H1 (cell line): ENCODE results near the gene RNU7-1.

Experiments used
- BRCA1 ChIP-seq: IDR thresholded peaks from 2 replicates; pipeline ENCODE4 v1.6.1; 2012; ENCODE audit warnings: low read depth, low read length, improper control_type of control experiment
- CBX8 ChIP-seq: fragments of 300-800, 300-1000 bp; sonication (generic); IDR thresholded peaks from 2 replicates; pipeline ENCODE4 v1.7.1; 2016; ENCODE audit warnings: low read depth, low read length, borderline replicate concordance
- POLR2AphosphoS5 ChIP-seq: IDR thresholded peaks from 2 replicates; pipeline ENCODE4 v1.6.1; 2011; ENCODE audit warnings: low read depth, low read length
- RAD21 ChIP-seq, 2 experiments: IDR thresholded peaks in 1 of 2; conservative IDR thresholded peaks in 1 of 2; 2 replicates each; pipeline ENCODE4 v1.6.1; 2011; ENCODE audit warnings: low read depth in 2 of 2, low read length in 2 of 2, improper control_type of control experiment in 1 of 2, inconsistent platforms in 1 of 2, mild to moderate bottlenecking in 1 of 2, moderate library complexity in 1 of 2
- SUZ12 ChIP-seq: fragments of 200-600 bp; sonication (generic); IDR thresholded peaks from 2 replicates; pipeline ENCODE4 v1.6.1; 2012; ENCODE audit warnings: mild to moderate bottlenecking, inconsistent platforms, low read length, moderate library complexity, mixed read lengths
- USF2 ChIP-seq: IDR thresholded peaks from 2 replicates; pipeline ENCODE4 v1.6.1; 2011; ENCODE audit warnings: low read length, improper control_type of control experiment
- YY1 ChIP-seq: IDR thresholded peaks from 2 replicates; pipeline ENCODE4 v1.6.1; 2011; ENCODE audit warnings: low read depth, mild to moderate bottlenecking, low read length
- TF ChIP-seq, protein P1 (sequence below), 3 experiments: IDR thresholded peaks; 1 replicate in 2 of 3; 2 replicates in 1 of 3; pipeline versions ENCODE4 v1.5.1 to v1.6.1; 2011; ENCODE audit warnings: low read length in 3 of 3, mild to moderate bottlenecking in 3 of 3, inconsistent platforms in 2 of 3, low read depth in 1 of 3, moderate library complexity in 1 of 3; ENCODE audit not compliant: insufficient read depth in 1 of 3; ENCODE audit errors: control extremely low read depth in 1 of 3
- TF ChIP-seq, protein P2 (sequence below): IDR thresholded peaks from 2 replicates; pipeline ENCODE4 v1.6.1; 2011; ENCODE audit warnings: low read depth, mild to moderate bottlenecking, low read length; ENCODE audit not compliant: insufficient read depth

DNA sequence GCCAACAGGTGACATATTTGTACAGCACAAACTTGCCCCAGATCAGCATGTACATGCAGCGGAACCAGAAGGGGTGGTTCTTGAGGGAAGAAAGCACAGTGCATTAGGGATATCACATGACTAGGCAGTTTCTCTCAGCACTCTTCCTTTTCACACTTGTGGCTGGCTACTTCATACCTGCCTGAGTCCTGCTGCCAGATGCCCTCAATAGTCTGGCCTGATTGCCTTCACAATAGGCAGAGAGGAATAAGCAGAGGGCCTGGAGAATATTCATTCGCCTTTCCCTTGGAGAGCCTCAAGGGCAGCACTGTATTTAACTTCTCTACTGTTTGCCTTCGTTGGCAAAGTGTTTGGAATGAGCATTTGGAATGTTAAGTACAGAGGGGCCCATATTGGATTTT is 35.0 kb downstream of the RNU7-1 start:
- no peak for TF ChIP-seq BRCA1
- TF ChIP-seq USF2: no peak
- TF ChIP-seq YY1: no peak
- TF ChIP-seq POLR2AphosphoS5: no peak; the same call in 1 of the 2 replicates
- TF ChIP-seq, protein P1, sequence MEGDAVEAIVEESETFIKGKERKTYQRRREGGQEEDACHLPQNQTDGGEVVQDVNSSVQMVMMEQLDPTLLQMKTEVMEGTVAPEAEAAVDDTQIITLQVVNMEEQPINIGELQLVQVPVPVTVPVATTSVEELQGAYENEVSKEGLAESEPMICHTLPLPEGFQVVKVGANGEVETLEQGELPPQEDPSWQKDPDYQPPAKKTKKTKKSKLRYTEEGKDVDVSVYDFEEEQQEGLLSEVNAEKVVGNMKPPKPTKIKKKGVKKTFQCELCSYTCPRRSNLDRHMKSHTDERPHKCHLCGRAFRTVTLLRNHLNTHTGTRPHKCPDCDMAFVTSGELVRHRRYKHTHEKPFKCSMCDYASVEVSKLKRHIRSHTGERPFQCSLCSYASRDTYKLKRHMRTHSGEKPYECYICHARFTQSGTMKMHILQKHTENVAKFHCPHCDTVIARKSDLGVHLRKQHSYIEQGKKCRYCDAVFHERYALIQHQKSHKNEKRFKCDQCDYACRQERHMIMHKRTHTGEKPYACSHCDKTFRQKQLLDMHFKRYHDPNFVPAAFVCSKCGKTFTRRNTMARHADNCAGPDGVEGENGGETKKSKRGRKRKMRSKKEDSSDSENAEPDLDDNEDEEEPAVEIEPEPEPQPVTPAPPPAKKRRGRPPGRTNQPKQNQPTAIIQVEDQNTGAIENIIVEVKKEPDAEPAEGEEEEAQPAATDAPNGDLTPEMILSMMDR (IDR thresholded peaks at IDR 0.05; ENCODE audit: control extremely low read depth in 1 of 3, insufficient read depth in 1 of 3, low read depth in 1 of 3, low read length in 3 of 3): no peak
- TF ChIP-seq, protein P2, sequence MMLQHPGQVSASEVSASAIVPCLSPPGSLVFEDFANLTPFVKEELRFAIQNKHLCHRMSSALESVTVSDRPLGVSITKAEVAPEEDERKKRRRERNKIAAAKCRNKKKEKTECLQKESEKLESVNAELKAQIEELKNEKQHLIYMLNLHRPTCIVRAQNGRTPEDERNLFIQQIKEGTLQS: no peak
- TF ChIP-seq RAD21 (IDR thresholded peaks at IDR 0.05 in 1 of 2, conservative IDR thresholded peaks at IDR 0.05 in 1 of 2; ENCODE audit: low read depth in 2 of 2, low read length in 2 of 2): no peak
- no peak for TF ChIP-seq CBX8
- no peak for TF ChIP-seq SUZ12
